HL-60 (cell line): ENCODE data around the gene TNFAIP8L2.

Source experiments
- GABPA ChIP-seq: IDR thresholded peaks from 2 replicates; pipeline ENCODE4 v1.6.1; 2012; ENCODE audit warnings: low read depth
- POLR2AphosphoS5 ChIP-seq: IDR thresholded peaks from 2 replicates; pipeline ENCODE4 v1.6.1; 2012; ENCODE audit warnings: low read depth
- SPI1 ChIP-seq: IDR thresholded peaks from 2 replicates; pipeline ENCODE4 v1.6.1; 2012; ENCODE audit warnings: low read depth, mild to moderate bottlenecking, borderline replicate concordance
- TF ChIP-seq, protein P1 (sequence below): IDR thresholded peaks from one replicate; pipeline ENCODE4 v1.5.1; 2011; ENCODE audit warnings: low read length, control low read depth, inconsistent platforms; ENCODE audit not compliant: insufficient read depth
- TF ChIP-seq, protein P2 (sequence below): IDR thresholded peaks from 2 replicates; pipeline ENCODE4 v1.6.1; 2012; ENCODE audit warnings: low read depth; ENCODE audit not compliant: insufficient replicate concordance

DNA sequence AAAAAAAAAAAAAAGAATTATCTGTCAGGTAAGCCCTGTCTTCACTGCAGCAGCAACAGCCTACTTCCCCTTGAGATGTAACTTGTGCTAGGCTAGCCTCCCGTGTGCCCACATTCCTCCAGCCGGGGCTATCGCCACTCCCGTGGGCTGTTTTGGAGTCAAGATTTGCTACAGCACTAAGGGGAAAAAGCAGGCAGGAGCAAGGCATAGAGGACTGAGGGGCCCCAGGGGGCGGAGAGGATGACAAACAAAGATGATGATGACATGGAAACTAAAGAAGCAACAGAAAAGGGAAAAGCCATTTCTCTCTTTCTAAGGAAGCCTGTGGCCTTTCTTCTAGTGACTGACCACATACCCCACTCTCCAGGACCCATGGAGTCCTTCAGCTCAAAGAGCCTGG, 1.9 kb downstream of the TNFAIP8L2 start:
- TF ChIP-seq, protein P1, sequence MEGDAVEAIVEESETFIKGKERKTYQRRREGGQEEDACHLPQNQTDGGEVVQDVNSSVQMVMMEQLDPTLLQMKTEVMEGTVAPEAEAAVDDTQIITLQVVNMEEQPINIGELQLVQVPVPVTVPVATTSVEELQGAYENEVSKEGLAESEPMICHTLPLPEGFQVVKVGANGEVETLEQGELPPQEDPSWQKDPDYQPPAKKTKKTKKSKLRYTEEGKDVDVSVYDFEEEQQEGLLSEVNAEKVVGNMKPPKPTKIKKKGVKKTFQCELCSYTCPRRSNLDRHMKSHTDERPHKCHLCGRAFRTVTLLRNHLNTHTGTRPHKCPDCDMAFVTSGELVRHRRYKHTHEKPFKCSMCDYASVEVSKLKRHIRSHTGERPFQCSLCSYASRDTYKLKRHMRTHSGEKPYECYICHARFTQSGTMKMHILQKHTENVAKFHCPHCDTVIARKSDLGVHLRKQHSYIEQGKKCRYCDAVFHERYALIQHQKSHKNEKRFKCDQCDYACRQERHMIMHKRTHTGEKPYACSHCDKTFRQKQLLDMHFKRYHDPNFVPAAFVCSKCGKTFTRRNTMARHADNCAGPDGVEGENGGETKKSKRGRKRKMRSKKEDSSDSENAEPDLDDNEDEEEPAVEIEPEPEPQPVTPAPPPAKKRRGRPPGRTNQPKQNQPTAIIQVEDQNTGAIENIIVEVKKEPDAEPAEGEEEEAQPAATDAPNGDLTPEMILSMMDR: no peak
- TF ChIP-seq GABPA: no peak
- TF ChIP-seq, protein P2, sequence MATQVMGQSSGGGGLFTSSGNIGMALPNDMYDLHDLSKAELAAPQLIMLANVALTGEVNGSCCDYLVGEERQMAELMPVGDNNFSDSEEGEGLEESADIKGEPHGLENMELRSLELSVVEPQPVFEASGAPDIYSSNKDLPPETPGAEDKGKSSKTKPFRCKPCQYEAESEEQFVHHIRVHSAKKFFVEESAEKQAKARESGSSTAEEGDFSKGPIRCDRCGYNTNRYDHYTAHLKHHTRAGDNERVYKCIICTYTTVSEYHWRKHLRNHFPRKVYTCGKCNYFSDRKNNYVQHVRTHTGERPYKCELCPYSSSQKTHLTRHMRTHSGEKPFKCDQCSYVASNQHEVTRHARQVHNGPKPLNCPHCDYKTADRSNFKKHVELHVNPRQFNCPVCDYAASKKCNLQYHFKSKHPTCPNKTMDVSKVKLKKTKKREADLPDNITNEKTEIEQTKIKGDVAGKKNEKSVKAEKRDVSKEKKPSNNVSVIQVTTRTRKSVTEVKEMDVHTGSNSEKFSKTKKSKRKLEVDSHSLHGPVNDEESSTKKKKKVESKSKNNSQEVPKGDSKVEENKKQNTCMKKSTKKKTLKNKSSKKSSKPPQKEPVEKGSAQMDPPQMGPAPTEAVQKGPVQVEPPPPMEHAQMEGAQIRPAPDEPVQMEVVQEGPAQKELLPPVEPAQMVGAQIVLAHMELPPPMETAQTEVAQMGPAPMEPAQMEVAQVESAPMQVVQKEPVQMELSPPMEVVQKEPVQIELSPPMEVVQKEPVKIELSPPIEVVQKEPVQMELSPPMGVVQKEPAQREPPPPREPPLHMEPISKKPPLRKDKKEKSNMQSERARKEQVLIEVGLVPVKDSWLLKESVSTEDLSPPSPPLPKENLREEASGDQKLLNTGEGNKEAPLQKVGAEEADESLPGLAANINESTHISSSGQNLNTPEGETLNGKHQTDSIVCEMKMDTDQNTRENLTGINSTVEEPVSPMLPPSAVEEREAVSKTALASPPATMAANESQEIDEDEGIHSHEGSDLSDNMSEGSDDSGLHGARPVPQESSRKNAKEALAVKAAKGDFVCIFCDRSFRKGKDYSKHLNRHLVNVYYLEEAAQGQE: no peak
- no peak for TF ChIP-seq POLR2AphosphoS5
- no peak; the same call in 1 of the 2 replicates for TF ChIP-seq SPI1
